Measurements from ENCODE around the gene ITIH1. TPM values are rescaled to one million over a fixed set of nuclear protein-coding genes. Genes with fewer than 3 reads are reported as not detected.

ITIH1 gene
- total RNA-seq, 1 donor from 2014 or later: not detected

- peaks cover 36% of the 10 kb centered on the region for H3K27me3 Mint-ChIP-seq (ENCODE audit: low read depth, unreplicated experiment)
- Histone ChIP-seq H3K9ac (ENCODE audit: low read length) (no peak overlapping the region), H2AFZ (ENCODE audit: low read depth, low read length) (no peak overlapping the region), H3K4me2 (ENCODE audit: low read length) (no peak overlapping the region), H3K27ac (ENCODE audit: low read depth, low read length) (no peak overlapping the region), H3K79me2 (ENCODE audit: insufficient read depth, low read length) (no peaks in the 10 kb centered on the region), H3K9me3 (ENCODE audit: insufficient read depth, low read depth, low read length) (no peaks in the 10 kb centered on the region), H3K36me3 (ENCODE audit: insufficient read depth, low read length) (no peaks in the 10 kb centered on the region), H3K27me3 (ENCODE audit: insufficient read depth, low read length) (no peaks in the 10 kb centered on the region), H4K20me1 (ENCODE audit: insufficient read depth, low read length) (no peaks in the 10 kb centered on the region), H3K4me3 (ENCODE audit: insufficient read depth, low read depth, low read length) (no peak overlapping the region), H3K4me1 (ENCODE audit: insufficient read depth, low read length) (no peaks in the 10 kb centered on the region)
- FAIRE-seq (no peak), DNase-seq (ENCODE audit: low read depth) (no peak)
- TF ChIP-seq EZH2 (IDR thresholded peaks at IDR 0.05; ENCODE audit: insufficient read depth, low read length): no peak
- TF ChIP-seq, protein P1, sequence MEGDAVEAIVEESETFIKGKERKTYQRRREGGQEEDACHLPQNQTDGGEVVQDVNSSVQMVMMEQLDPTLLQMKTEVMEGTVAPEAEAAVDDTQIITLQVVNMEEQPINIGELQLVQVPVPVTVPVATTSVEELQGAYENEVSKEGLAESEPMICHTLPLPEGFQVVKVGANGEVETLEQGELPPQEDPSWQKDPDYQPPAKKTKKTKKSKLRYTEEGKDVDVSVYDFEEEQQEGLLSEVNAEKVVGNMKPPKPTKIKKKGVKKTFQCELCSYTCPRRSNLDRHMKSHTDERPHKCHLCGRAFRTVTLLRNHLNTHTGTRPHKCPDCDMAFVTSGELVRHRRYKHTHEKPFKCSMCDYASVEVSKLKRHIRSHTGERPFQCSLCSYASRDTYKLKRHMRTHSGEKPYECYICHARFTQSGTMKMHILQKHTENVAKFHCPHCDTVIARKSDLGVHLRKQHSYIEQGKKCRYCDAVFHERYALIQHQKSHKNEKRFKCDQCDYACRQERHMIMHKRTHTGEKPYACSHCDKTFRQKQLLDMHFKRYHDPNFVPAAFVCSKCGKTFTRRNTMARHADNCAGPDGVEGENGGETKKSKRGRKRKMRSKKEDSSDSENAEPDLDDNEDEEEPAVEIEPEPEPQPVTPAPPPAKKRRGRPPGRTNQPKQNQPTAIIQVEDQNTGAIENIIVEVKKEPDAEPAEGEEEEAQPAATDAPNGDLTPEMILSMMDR (IDR thresholded peaks at IDR 0.05; ENCODE audit: insufficient read depth, low read depth, low read length): no peak
- H3K27ac Mint-ChIP-seq (ENCODE audit: unreplicated experiment): no peak overlapping the region
- peaks cover 5% of the 10 kb centered on the region for H3K4me1 Mint-ChIP-seq (ENCODE audit: low read depth, unreplicated experiment)
- no peaks in the 10 kb centered on the region for H3K36me3 Mint-ChIP-seq (ENCODE audit: low read depth, unreplicated experiment)
- H3K9me3 Mint-ChIP-seq (ENCODE audit: unreplicated experiment): peaks cover under 1% of the 10 kb centered on the region
- H3K4me3 Mint-ChIP-seq (ENCODE audit: unreplicated experiment): no peak overlapping the region
Measured at GRCh38 chr3:52791366-52791765, 14.0 kb downstream of the ITIH1 start.

DNA sequence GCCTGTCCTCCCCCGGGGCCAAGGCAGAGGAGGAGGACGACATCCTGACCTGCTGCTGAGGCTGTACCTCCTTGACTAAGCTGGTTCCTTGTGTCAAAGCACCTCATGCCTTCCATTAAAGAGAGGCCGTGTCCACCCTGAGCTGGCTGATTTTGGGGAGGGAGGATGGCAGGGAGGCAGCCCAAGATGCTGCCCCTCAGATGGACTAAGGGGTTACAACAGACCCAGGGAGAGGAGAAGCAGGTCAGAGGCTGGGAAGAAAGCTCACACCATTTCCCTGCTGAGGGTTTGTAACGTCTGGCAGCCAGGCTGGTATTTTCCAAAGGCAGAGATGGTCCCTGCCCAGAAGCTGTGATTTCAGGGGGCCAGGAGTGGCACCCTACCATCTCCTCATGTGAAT, 14.5 kb downstream of the ITIH1 start:
- no peak overlapping the region for H3K27ac Mint-ChIP-seq (ENCODE audit: unreplicated experiment)
- Histone ChIP-seq H3K79me2 (ENCODE audit: insufficient read depth, low read length) (no peaks in the 10 kb centered on the region), H3K9ac (ENCODE audit: low read length) (no peak overlapping the region), H3K4me3 (ENCODE audit: insufficient read depth, low read depth, low read length) (no peak overlapping the region), H3K36me3 (ENCODE audit: insufficient read depth, low read length) (no peaks in the 10 kb centered on the region), H3K9me3 (ENCODE audit: insufficient read depth, low read depth, low read length) (no peaks in the 10 kb centered on the region), H2AFZ (ENCODE audit: low read depth, low read length) (no peak overlapping the region), H4K20me1 (ENCODE audit: insufficient read depth, low read length) (no peaks in the 10 kb centered on the region), H3K4me2 (ENCODE audit: low read length) (no peak overlapping the region), H3K27ac (ENCODE audit: low read depth, low read length) (no peak overlapping the region), H3K4me1 (ENCODE audit: insufficient read depth, low read length) (no peaks in the 10 kb centered on the region), H3K27me3 (ENCODE audit: insufficient read depth, low read length) (no peaks in the 10 kb centered on the region)
- no peak for FAIRE-seq
- peaks cover 36% of the 10 kb centered on the region for H3K27me3 Mint-ChIP-seq (ENCODE audit: low read depth, unreplicated experiment)
- no peaks in the 10 kb centered on the region for H3K36me3 Mint-ChIP-seq (ENCODE audit: low read depth, unreplicated experiment)
- peaks cover 5% of the 10 kb centered on the region for H3K4me1 Mint-ChIP-seq (ENCODE audit: low read depth, unreplicated experiment)
- no peak overlapping the region for H3K4me3 Mint-ChIP-seq (ENCODE audit: unreplicated experiment)
- no peak for DNase-seq (ENCODE audit: low read depth)
- TF ChIP-seq, protein P1 (IDR thresholded peaks at IDR 0.05; ENCODE audit: insufficient read depth, low read depth, low read length): no peak
- TF ChIP-seq EZH2 (IDR thresholded peaks at IDR 0.05; ENCODE audit: insufficient read depth, low read length): no peak
- H3K9me3 Mint-ChIP-seq (ENCODE audit: unreplicated experiment): peaks cover 3% of the 10 kb centered on the region

- Mint-ChIP-seq H3K9me3 (ENCODE audit: unreplicated experiment) (peaks cover 3% of the 10 kb centered on the region), H3K27me3 (ENCODE audit: low read depth, unreplicated experiment) (peaks cover 32% of the 10 kb centered on the region), H3K27ac (ENCODE audit: unreplicated experiment) (no peak overlapping the region), H3K36me3 (ENCODE audit: low read depth, unreplicated experiment) (no peaks in the 10 kb centered on the region), H3K4me3 (ENCODE audit: unreplicated experiment) (no peak overlapping the region), H3K4me1 (ENCODE audit: low read depth, unreplicated experiment) (peaks cover 5% of the 10 kb centered on the region)
- Histone ChIP-seq H4K20me1 (ENCODE audit: insufficient read depth, low read length) (no peaks in the 10 kb centered on the region), H3K4me2 (ENCODE audit: low read length) (no peak overlapping the region), H3K36me3 (ENCODE audit: insufficient read depth, low read length) (no peaks in the 10 kb centered on the region), H3K79me2 (ENCODE audit: insufficient read depth, low read length) (no peaks in the 10 kb centered on the region), H3K4me1 (ENCODE audit: insufficient read depth, low read length) (no peaks in the 10 kb centered on the region), H3K27me3 (ENCODE audit: insufficient read depth, low read length) (no peaks in the 10 kb centered on the region), H3K27ac (ENCODE audit: low read depth, low read length) (no peak overlapping the region), H2AFZ (ENCODE audit: low read depth, low read length) (no peak overlapping the region), H3K4me3 (ENCODE audit: insufficient read depth, low read depth, low read length) (no peak overlapping the region), H3K9me3 (ENCODE audit: insufficient read depth, low read depth, low read length) (no peaks in the 10 kb centered on the region), H3K9ac (ENCODE audit: low read length) (no peak overlapping the region)
- FAIRE-seq: no peak
- DNase-seq (ENCODE audit: low read depth): no peak
- TF ChIP-seq EZH2 (IDR thresholded peaks at IDR 0.05; ENCODE audit: insufficient read depth, low read length): no peak
- TF ChIP-seq, protein P1 (IDR thresholded peaks at IDR 0.05; ENCODE audit: insufficient read depth, low read depth, low read length): no peak
Measured at GRCh38 chr3:52792413-52792812, 15.0 kb downstream of the ITIH1 start.

All from astrocyte (in vitro differentiated cells and primary cell).